Measurements from ENCODE around the gene RHOA. TPM values are rescaled to one million over a fixed set of nuclear protein-coding genes. Genes with fewer than 3 reads are reported as not detected.

Gene RHOA
- total RNA-seq, 1 experiment from 2014 or later, result 278 TPM

GRCh38 chr3:49412632-49413337, 1.0 kb upstream of the RHOA start:
- BruUV-seq (replicated peaks), result no TSS peak

GRCh38 chr3:49411535-49411967, 225 bp downstream of the RHOA start:
- Histone ChIP-seq H3K4me2 (ENCODE audit: low read length) (peak overlapping the region; percentile 82), H3K27ac (ENCODE audit: low read length) (peak overlapping the region; percentile 60), H3K9me2 (replicated peaks; ENCODE audit: low read length) (no peaks in the 10 kb centered on the region), H3K27me3 (ENCODE audit: low read length) (no peaks in the 10 kb centered on the region), H3K36me3 (ENCODE audit: low read depth, low read length) (peaks cover 5% of the 10 kb centered on the region; the same call in 1 of the 2 replicates), H3K79me2 (ENCODE audit: low read length) (peaks cover 69% of the 10 kb centered on the region), H2AFZ (ENCODE audit: low read length) (peak overlapping the region; percentile 54; the same call in 1 of the 2 replicates), H3K4me1 (ENCODE audit: insufficient read depth, low read length) (peaks cover 28% of the 10 kb centered on the region), H3K9me3 (ENCODE audit: low read length) (no peaks in the 10 kb centered on the region), H3K4me3 (ENCODE audit: low read length) (peak overlapping the region; percentile 85), H3K9ac (ENCODE audit: low read length) (peak overlapping the region; percentile 93), H3F3A (ENCODE audit: low read length, unreplicated experiment) (peaks cover 3% of the 10 kb centered on the region), H4K20me1 (ENCODE audit: low read length) (peaks cover 42% of the 10 kb centered on the region)
- TF ChIP-seq EZH2phosphoT487 (IDR thresholded peaks at IDR 0.05; ENCODE audit: borderline replicate concordance, low read length) (no peak), EZH2 (IDR thresholded peaks at IDR 0.05; ENCODE audit: low read length, unreplicated experiment) (no peak)
- TF ChIP-seq, protein P1, sequence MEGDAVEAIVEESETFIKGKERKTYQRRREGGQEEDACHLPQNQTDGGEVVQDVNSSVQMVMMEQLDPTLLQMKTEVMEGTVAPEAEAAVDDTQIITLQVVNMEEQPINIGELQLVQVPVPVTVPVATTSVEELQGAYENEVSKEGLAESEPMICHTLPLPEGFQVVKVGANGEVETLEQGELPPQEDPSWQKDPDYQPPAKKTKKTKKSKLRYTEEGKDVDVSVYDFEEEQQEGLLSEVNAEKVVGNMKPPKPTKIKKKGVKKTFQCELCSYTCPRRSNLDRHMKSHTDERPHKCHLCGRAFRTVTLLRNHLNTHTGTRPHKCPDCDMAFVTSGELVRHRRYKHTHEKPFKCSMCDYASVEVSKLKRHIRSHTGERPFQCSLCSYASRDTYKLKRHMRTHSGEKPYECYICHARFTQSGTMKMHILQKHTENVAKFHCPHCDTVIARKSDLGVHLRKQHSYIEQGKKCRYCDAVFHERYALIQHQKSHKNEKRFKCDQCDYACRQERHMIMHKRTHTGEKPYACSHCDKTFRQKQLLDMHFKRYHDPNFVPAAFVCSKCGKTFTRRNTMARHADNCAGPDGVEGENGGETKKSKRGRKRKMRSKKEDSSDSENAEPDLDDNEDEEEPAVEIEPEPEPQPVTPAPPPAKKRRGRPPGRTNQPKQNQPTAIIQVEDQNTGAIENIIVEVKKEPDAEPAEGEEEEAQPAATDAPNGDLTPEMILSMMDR (conservative IDR thresholded peaks at IDR 0.05; ENCODE audit: low read depth, low read length), result no peak
- ChIA-PET CTCF (interaction anchor here (0.7 to 1.7 kb wide), 3 partner anchors 38 to 73 kb away, joined by 3 to 7 read pairs (median 3); partner anchors contain the start of gene USP4), POLR2A (ENCODE audit: unreplicated experiment) (interaction anchor here (0.6 to 1.0 kb wide), 10 partner anchors 18 to 405 kb away, joined by 3 to 7 read pairs (median 4); partner anchors contain the start of genes DAG1, NICN1, USP4 and WDR6)
- intact Hi-C loops (cut with micrococcal nuclease), result loop anchor here (5.0 kb wide), 1 partner anchor 279 kb away; the partner anchor contains the start of gene LAMB2
- peak; percentile 20 for ATAC-seq
- BruUV-seq (replicated peaks), result no TSS peak
- no peak for DNase-seq

More at GRCh38 chr3:49412632-49413337, 1.0 kb upstream of the RHOA start:
- CTCF ChIA-PET, result interaction anchor here (1.7 kb wide), 1 partner anchor 37 kb away, joined by 7 read pairs; no protein-coding TSS in a partner anchor
- peaks cover 39% of the 10 kb centered on the region for H3K4me1 ChIP-seq (ENCODE audit: insufficient read depth, low read length)
- peak overlapping the region; percentile 28; the same call in 1 of the 2 replicates for H2AFZ ChIP-seq (ENCODE audit: low read length)
- ATAC-seq, result no peak
- peak overlapping the region; percentile 66 for H3K27ac ChIP-seq (ENCODE audit: low read length)
- H3K36me3 ChIP-seq (ENCODE audit: low read depth, low read length), result peaks cover 5% of the 10 kb centered on the region; the same call in 1 of the 2 replicates
- TF ChIP-seq, protein P1 (conservative IDR thresholded peaks at IDR 0.05; ENCODE audit: low read depth, low read length), result no peak
- TF ChIP-seq EZH2 (IDR thresholded peaks at IDR 0.05; ENCODE audit: low read length, unreplicated experiment) (no peak), EZH2phosphoT487 (IDR thresholded peaks at IDR 0.05; ENCODE audit: borderline replicate concordance, low read length) (no peak)
- H3K9me2 ChIP-seq (replicated peaks; ENCODE audit: low read length), result no peaks in the 10 kb centered on the region
- no peaks in the 10 kb centered on the region for H3K27me3 ChIP-seq (ENCODE audit: low read length)
- peaks cover 30% of the 10 kb centered on the region for H4K20me1 ChIP-seq (ENCODE audit: low read length)
- intact Hi-C loops (cut with micrococcal nuclease), result loop anchor here (1.0 to 5.0 kb wide), 4 partner anchors 58 to 319 kb away; partner anchors contain the start of genes DAG1 and LAMB2
- H3K9me3 ChIP-seq (ENCODE audit: low read length), result no peaks in the 10 kb centered on the region
- DNase-seq, result no peak
- peak overlapping the region; percentile 83 for H3K4me3 ChIP-seq (ENCODE audit: low read length)
- peak overlapping the region; percentile 93 for H3K9ac ChIP-seq (ENCODE audit: low read length)
- H3K79me2 ChIP-seq (ENCODE audit: low read length), result peaks cover 57% of the 10 kb centered on the region
- POLR2A ChIA-PET (ENCODE audit: unreplicated experiment), result interaction anchor here (0.5 kb wide), 1 partner anchor 317 kb away, joined by 3 read pairs; no protein-coding TSS in a partner anchor
- H3F3A ChIP-seq (ENCODE audit: low read length, unreplicated experiment), result no peaks in the 10 kb centered on the region
- H3K4me2 ChIP-seq (ENCODE audit: low read length), result peak overlapping the region; percentile 91

Data from PC-3 (cell line).